Aorta (tissue), 5 donors: ENCODE results near the gene CYP2C8. TPM values are rescaled to one million over a fixed set of nuclear protein-coding genes. Genes with fewer than 3 reads are reported as not detected.
"Not testable (repeated sequence)": the region's sequence is repeated elsewhere in the genome, so short reads cannot be mapped to it uniquely, and the experiment has no call there.

Source experiments
- ATAC-seq: fragments of 200-7000 bp; cut with Tn5 transposase; one replicate; pipeline ENCODE4 v1.9.1; 2022; ENCODE audit warnings: moderate library complexity; ENCODE audit not compliant: low FRiP score
- DNase-seq, 2 donors: peaks; one replicate each; pipeline ENCODE4 v3.0.0-alpha.2; 2020
- H3K27ac ChIP-seq, 2 donors: one replicate each; pipeline ENCODE4 v1.5.1; 2013; ENCODE audit warnings: low read length in 2 of 2, mild to moderate bottlenecking in 2 of 2, moderate library complexity in 2 of 2, control low read depth in 1 of 2, inconsistent platforms in 1 of 2, low read depth in 1 of 2
- H3K27me3 ChIP-seq, 2 donors: one replicate each; pipeline ENCODE4 v1.6.1; 2013; ENCODE audit warnings: control low read depth in 1 of 2, low read length in 1 of 2, mild to moderate bottlenecking in 1 of 2, moderate library complexity in 1 of 2; ENCODE audit not compliant: insufficient read depth in 2 of 2, control insufficient read depth in 1 of 2
- H3K36me3 ChIP-seq, 2 donors: one replicate each; pipeline ENCODE4 v1.6.1; 2013; ENCODE audit warnings: control low read depth in 1 of 2, low read length in 1 of 2, mild to moderate bottlenecking in 1 of 2; ENCODE audit not compliant: insufficient read depth in 2 of 2, control insufficient read depth in 1 of 2
- H3K4me1 ChIP-seq, 2 donors: one replicate each; pipeline ENCODE4 v1.6.1; 2013; ENCODE audit warnings: low read length in 2 of 2, control low read depth in 1 of 2, mild to moderate bottlenecking in 1 of 2, moderate library complexity in 1 of 2; ENCODE audit not compliant: insufficient read depth in 2 of 2, control insufficient read depth in 1 of 2
- H3K4me3 ChIP-seq, 2 donors: one replicate each; pipeline ENCODE4 v1.5.1; 2013; ENCODE audit warnings: low read length in 2 of 2, control low read depth in 1 of 2, mild to moderate bottlenecking in 1 of 2
- H3K9me3 ChIP-seq: one replicate; pipeline ENCODE4 v1.6.1; 2013; ENCODE audit warnings: mild to moderate bottlenecking, low read length; ENCODE audit not compliant: control insufficient read depth
- WGBS, 2 donors: extraction: QIAGEN DNeasy Blood & Tissue Kit; methylation state at CpG; one replicate each; pipeline ENCODE4 v1.1.7; 2013; 5-methylcytosine and 5-hydroxymethylcytosine counted together
- intact Hi-C, 2 donors: fragments of 100-400 bp; cut with DNase I; formaldehyde crosslinking; loops; one replicate each; pipeline versions ENCODE4 v1.14.2 to v1.15.0; 2022
- long read RNA-seq, 2 donors: library from polyadenylated mRNA; unstranded; transcript quantifications; one replicate each; pipeline ENCODE4 v2.0.0, GENCODE V29; 2020 to 2021
- polyA plus RNA-seq, 2 donors: library from polyadenylated mRNA; stranded (reverse); fragments of 200-250 nt; gene quantifications; one replicate each; pipeline ENCODE4 v1.2.3, GENCODE V29; 2013
- total RNA-seq, 2 donors: library from RNA; stranded (reverse); fragmentation: NEBNext Ultra II Directional; extraction: Animal tissue kit (Norgen Biotek cat#: 25700); gene quantifications; one replicate each; pipeline ENCODE4 v1.2.1, GENCODE V29; 2021
- donor health status: healthy with polysubstance abuse.
- donor health status: Bipolar disorder and iron deficiency.
- donor health status: DM: no; HTN: no; CAD: no.
- donor health status: DM: no; HTN: no; CAD: no.
- donor health status: DM: yes; HTN: yes; CAD: no.

CYP2C8 gene
- under 1 TPM; 0.26 to 0.78 TPM for total RNA-seq
- 1 to 10 TPM in 1 of 2 donors, under 1 TPM in 1; 0.59 to 1.1 TPM for polyA plus RNA-seq
- long read RNA-seq, donor 1, partial matches to known transcripts: 1 of 1 reads
- long read RNA-seq, donor 1, other reads (novel, unspliced or antisense): 0 of 1 reads
- long read RNA-seq, donor 2: 0 reads

GRCh38 chr10:95069286-95069685 is at the start of gene CYP2C8:
Gene CYP2C8 (minus strand): TSS chr10:95069497. CDS start chr10:95069402, 95 bp downstream.
- ATAC-seq (no peak), DNase-seq (no peak)
- intact Hi-C loops: no loop called here
- Histone ChIP-seq H3K27me3 (no peaks in the 10 kb centered on the region), H3K4me1 (no peaks in the 10 kb centered on the region), H3K9me3 (peaks cover 2% of the 10 kb centered on the region), H3K4me3 (no peak within 1 kb of the TSS), H3K36me3 (no peaks in the 10 kb centered on the region), H3K27ac (no peak within 1 kb of the TSS)

GRCh38 chr10:95116869-95117269 is 47.6 kb upstream of the CYP2C8 start:
- WGBS, 2 donors: 64 to 89% methylated on average over 2 of the region's 2 CpGs
- DNase-seq (no peak), ATAC-seq (no peak)
- Histone ChIP-seq H3K27me3 (no peaks in the 10 kb centered on the region), H3K9me3 (peaks cover 3% of the 10 kb centered on the region), H3K4me3 (no peak overlapping the region), H3K36me3 (no peaks in the 10 kb centered on the region), H3K4me1 (no peaks in the 10 kb centered on the region), H3K27ac (no peak overlapping the region)
- intact Hi-C loops: no loop called here

GRCh38 chr10:95110823-95111222 is 41.5 kb upstream of the CYP2C8 start:
- H3K4me1 ChIP-seq, H3K36me3 ChIP-seq, H3K4me3 ChIP-seq, H3K27ac ChIP-seq, intact Hi-C loops, DNase-seq, H3K27me3 ChIP-seq, ATAC-seq, H3K9me3 ChIP-seq: not testable (repeated sequence)
- WGBS, 2 donors: 70 to 84% methylated on average over 6 of the region's 6 CpGs

- Histone ChIP-seq H3K27me3 (no peaks in the 10 kb centered on the region), H3K9me3 (no peaks in the 10 kb centered on the region), H3K4me3 (no peak overlapping the region), H3K27ac (no peak overlapping the region), H3K36me3 (no peaks in the 10 kb centered on the region), H3K4me1 (no peaks in the 10 kb centered on the region)
- 52 to 58% methylated on average over 1 of the region's 1 CpG for WGBS, 2 donors
- intact Hi-C loops: no loop called here
- DNase-seq (no peak), ATAC-seq (no peak)
Observed at GRCh38 chr10:95097805-95098204, 28.5 kb upstream of the CYP2C8 start.

GRCh38 chr10:95096143-95096542 is 26.8 kb upstream of the CYP2C8 start:
- H3K4me1 ChIP-seq: no peaks in the 10 kb centered on the region
- intact Hi-C loops: no loop called here
- ATAC-seq (no peak), DNase-seq (no peak)
- WGBS, 2 donors: 88 to 95% methylated on average over 1 of the region's 1 CpG
- H3K4me3 ChIP-seq: no peak overlapping the region
- H3K27ac ChIP-seq: no peak overlapping the region
- no peaks in the 10 kb centered on the region for H3K9me3 ChIP-seq
- no peaks in the 10 kb centered on the region for H3K36me3 ChIP-seq
- no peaks in the 10 kb centered on the region for H3K27me3 ChIP-seq

- H3K4me1 ChIP-seq, H3K4me3 ChIP-seq, H3K27me3 ChIP-seq, intact Hi-C loops, DNase-seq, H3K27ac ChIP-seq, H3K9me3 ChIP-seq, ATAC-seq, H3K36me3 ChIP-seq: not testable (repeated sequence)
- WGBS, 2 donors: 85 to 100% methylated on average over 2 to 4 of the region's 5 CpGs
Observed at GRCh38 chr10:95079626-95080025, 10.3 kb upstream of the CYP2C8 start.

GRCh38 chr10:95077556-95077955 is 8.3 kb upstream of the CYP2C8 start:
- no peaks in the 10 kb centered on the region for H3K36me3 ChIP-seq
- intact Hi-C loops: no loop called here
- no peak for DNase-seq
- H3K4me3 ChIP-seq: no peak overlapping the region
- H3K27me3 ChIP-seq: no peaks in the 10 kb centered on the region
- H3K9me3 ChIP-seq: no peaks in the 10 kb centered on the region
- H3K4me1 ChIP-seq: no peaks in the 10 kb centered on the region
- no peak for ATAC-seq
- no peak overlapping the region for H3K27ac ChIP-seq

GRCh38 chr10:95071107-95071660 is 1.9 kb upstream of the CYP2C8 start:
- ATAC-seq: no peak
- no peak overlapping the region for H3K4me3 ChIP-seq
- no peaks in the 10 kb centered on the region for H3K27me3 ChIP-seq
- intact Hi-C loops: no loop called here
- WGBS, 2 donors: 50 to 63% methylated on average over 3 of the region's 3 CpGs
- DNase-seq: no peak
- no peak overlapping the region for H3K27ac ChIP-seq
- H3K4me1 ChIP-seq: no peaks in the 10 kb centered on the region
- peaks cover 2% of the 10 kb centered on the region for H3K9me3 ChIP-seq
- H3K36me3 ChIP-seq: no peaks in the 10 kb centered on the region

- WGBS, 2 donors: 66 to 68% methylated on average over 4 of the region's 4 CpGs
- H3K36me3 ChIP-seq, intact Hi-C loops, H3K4me1 ChIP-seq, ATAC-seq, H3K27ac ChIP-seq, DNase-seq, H3K27me3 ChIP-seq, H3K4me3 ChIP-seq, H3K9me3 ChIP-seq: not testable (repeated sequence)
Observed at GRCh38 chr10:95064125-95064524, 5.2 kb downstream of the CYP2C8 start.
